ENCODE results near the gene NDST3. TPM values are rescaled to one million over a fixed set of nuclear protein-coding genes. Genes with fewer than 3 reads are reported as not detected.

NDST3 gene
- polyA plus RNA-seq, 3 donors = 3.1 to 5.2 (median 3.8) TPM

DNA sequence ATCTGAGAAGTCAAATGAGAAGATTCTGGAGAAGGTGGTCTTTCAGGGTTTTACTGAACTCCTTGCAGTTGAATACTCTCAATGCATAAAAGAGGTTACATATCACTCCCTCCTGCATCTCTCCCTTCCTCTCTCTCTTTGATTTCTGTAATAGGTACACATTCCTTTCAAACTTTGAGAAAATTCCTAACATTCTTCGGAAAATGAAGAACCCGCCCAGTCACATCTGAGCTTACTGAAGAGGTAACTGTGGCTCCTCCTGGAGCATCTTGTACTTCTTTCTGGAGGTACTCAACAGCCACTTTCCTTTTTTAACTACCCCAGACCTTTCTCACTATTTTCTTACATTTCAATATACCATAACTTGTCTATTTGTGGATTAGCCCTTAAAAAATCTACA is 24.7 kb downstream of the NDST3 start:
- no peak for DNase-seq (ENCODE audit: extremely low read depth in 1 of 11, low read depth in 9 of 11, low spot score in 4 of 11)

DNA sequence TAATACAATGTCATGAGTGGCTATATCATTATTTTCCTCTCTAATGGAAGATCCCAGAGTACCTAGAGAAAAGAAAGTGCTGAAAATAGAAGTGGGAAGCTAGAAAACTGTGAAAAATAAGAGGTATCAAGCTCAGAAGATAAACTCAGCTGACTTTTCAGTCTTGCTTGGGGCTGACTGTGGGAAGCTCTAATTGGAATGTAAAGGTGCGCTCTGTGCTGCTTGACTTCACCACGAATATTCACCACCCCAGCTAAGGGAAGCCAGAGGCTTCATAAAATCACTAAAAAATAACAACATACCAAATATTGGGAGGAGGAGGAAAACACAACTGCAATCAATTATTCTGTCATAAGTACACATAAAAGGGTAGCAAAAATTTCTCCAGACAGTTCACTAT is 25.1 kb downstream of the NDST3 start:
- DNase-seq (ENCODE audit: extremely low read depth in 1 of 11, low read depth in 9 of 11, low spot score in 4 of 11) = no peak

GRCh38 chr4:118076958-118077766 is 42.9 kb downstream of the NDST3 start:
- DNase-seq (ENCODE audit: extremely low read depth in 1 of 11, low read depth in 9 of 11, low spot score in 4 of 11) = no peak

DNA sequence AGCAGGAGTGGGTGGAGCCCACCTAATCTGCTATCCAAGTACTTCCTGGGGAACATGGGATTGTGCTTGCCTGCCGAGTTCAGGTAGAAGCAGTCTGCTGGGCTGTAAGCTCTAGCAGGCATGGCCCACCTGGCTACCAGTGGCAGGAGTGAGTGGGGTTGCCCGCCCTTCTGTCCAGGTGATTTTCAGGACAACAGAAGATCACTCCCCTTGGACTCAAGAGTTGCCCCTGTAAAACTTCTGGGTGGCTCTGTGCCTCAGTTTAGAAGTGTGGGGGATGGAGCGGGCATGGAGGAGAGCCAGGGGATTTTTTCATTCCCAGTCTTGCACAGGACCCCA is 43.5 kb downstream of the NDST3 start:
- no peak for DNase-seq (ENCODE audit: extremely low read depth in 1 of 11, low read depth in 9 of 11, low spot score in 4 of 11)

DNA sequence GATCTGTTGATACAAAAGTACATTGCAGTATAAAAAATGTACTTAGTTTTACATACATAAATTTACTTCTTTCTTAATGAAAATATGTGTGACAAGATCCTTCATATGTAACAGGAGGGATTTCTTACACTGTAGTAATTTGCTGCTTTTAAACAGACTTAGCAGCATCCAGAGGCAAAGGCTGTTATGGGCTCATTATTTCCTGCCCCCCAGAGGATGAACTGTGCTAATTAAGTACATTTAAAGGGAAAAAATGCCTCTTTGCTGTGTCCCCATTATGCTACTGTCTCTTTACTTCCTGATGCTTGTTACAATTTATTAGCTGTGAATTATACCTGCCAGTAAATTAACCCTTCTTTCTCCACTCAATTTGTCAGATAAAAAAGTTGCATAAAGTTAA is 47.1 kb downstream of the NDST3 start:
- DNase-seq (ENCODE audit: extremely low read depth in 1 of 11, low read depth in 9 of 11, low spot score in 4 of 11) = no peak

- no peak for DNase-seq (ENCODE audit: extremely low read depth in 1 of 11, low read depth in 9 of 11, low spot score in 4 of 11)
Measured at GRCh38 chr4:118082182-118082581, 47.9 kb downstream of the NDST3 start.

GRCh38 chr4:118085700-118086099 is 51.4 kb downstream of the NDST3 start:
- DNase-seq (ENCODE audit: extremely low read depth in 1 of 11, low read depth in 9 of 11, low spot score in 4 of 11) = no peak

DNA sequence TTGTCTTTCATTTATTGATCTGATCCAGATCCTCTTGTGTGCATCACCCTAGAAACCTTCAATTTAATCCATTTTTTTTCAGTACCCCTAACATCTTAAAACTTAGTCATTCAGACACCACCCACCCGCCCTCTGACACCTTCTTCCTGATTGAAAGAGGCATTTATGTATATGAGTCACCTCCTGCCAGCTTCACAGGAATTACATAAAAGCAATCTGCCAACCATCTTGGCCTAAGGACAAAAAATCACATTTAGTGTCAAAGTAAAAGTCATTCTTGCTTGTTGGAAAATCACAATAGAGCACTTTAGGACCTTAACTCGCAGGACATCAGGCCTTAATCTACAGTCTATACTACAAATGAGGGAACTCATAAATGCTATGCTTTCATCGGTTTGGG is 52.1 kb downstream of the NDST3 start:
- DNase-seq (ENCODE audit: extremely low read depth in 1 of 11, low read depth in 9 of 11, low spot score in 4 of 11) = no peak

GRCh38 chr4:118087366-118087765 is 53.1 kb downstream of the NDST3 start:
- no peak for DNase-seq (ENCODE audit: extremely low read depth in 1 of 11, low read depth in 9 of 11, low spot score in 4 of 11)

GRCh38 chr4:118099106-118099505 is 64.8 kb downstream of the NDST3 start:
- DNase-seq (ENCODE audit: extremely low read depth in 1 of 11, low read depth in 9 of 11, low spot score in 4 of 11) = no peak

DNA sequence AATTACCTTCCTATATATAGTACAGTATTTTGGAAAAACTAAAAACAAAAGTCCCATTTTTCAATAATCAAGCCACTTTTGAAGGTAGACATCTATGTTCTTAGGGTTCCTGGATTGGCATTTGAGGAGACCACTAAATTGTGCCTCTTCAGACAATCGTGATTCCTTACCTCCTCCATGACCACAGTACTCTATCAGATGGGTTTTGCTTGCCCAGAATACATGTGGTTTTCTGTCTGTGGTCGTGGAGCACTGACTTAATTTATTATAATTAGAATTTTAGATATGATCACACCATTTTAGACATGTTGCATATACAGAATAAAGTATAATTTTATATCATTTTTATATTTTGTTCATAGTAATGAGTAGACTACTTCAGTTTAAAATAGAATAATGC is 67.9 kb downstream of the NDST3 start:
- no peak for DNase-seq (ENCODE audit: extremely low read depth in 1 of 11, low read depth in 9 of 11, low spot score in 4 of 11)

- no peak for DNase-seq (ENCODE audit: extremely low read depth in 1 of 11, low read depth in 9 of 11, low spot score in 4 of 11)
Measured at GRCh38 chr4:118112117-118113046, 78.1 kb downstream of the NDST3 start.

DNA sequence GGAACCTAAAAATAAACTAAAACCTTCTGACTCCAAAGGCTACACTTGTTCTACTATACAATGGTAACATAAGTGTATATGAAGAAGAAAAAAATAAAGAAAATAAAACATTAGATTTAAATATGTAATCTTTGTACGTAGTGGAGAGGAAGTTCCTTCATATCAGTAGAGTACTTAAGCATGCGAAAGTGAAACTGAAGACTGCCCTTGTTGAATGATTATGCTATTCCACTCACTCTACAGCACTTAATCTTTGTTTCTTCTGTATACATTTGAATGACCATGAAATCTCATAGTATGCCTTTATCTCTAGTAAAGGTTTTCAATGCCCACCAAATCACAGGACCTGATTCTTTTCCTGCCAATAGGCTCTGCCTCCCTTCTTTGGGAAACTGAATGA is 78.9 kb downstream of the NDST3 start:
- DNase-seq (ENCODE audit: extremely low read depth in 1 of 11, low read depth in 9 of 11, low spot score in 4 of 11) = no peak

GRCh38 chr4:118114720-118115119 is 80.4 kb downstream of the NDST3 start:
- no peak for DNase-seq (ENCODE audit: extremely low read depth in 1 of 11, low read depth in 9 of 11, low spot score in 4 of 11)

DNA sequence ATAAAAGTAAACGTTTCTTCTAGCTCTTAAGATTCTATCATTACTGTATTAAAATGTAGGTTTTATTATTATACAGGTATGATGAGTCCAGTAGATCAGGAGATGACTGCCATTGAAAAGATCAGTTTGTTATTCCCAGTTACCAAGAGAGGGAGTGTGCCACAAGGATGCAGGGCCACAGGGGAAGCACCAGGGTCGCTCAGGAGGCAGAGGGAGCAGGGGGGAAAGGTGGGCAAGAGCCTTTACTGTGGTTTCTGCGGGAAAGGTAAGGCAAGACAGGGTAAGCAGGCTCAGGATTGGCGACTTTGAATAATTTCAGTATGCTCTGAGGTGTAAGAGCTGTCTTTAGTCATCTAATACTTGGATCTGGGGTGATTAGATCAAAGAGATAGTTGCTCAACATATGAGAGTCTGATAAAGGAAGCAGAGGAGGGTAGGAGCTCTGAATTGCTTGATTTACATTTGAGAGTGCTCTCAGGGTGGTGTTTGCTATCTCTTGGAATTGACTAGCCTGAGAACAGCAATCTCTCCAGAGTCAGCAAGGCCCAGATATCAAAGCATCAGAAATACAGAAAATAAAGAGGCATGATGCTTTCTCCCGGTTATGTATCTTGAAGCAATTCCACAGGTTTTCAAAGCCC is 86.0 kb downstream of the NDST3 start:
- no peak for DNase-seq (ENCODE audit: extremely low read depth in 1 of 11, low read depth in 9 of 11, low spot score in 4 of 11)

DNA sequence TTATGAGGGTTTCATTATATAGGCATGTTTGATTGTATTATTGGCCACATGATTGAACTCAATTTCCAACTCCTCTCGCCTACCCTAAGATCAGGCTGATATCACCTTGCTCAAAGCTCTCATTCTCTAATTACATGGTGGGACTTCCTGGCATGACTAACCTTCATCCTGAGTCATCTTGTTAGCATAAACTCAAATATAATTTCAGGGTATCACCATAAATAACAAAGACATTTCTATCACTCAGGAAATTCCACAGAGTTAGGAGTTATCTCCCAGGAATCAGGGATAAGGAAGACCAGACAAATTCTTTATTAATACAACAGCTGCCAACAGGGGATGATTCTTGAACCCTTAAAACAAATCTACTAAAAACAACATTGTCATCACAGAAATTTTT is 90.7 kb downstream of the NDST3 start:
- DNase-seq (ENCODE audit: extremely low read depth in 1 of 11, low read depth in 9 of 11, low spot score in 4 of 11) = no peak

DNA sequence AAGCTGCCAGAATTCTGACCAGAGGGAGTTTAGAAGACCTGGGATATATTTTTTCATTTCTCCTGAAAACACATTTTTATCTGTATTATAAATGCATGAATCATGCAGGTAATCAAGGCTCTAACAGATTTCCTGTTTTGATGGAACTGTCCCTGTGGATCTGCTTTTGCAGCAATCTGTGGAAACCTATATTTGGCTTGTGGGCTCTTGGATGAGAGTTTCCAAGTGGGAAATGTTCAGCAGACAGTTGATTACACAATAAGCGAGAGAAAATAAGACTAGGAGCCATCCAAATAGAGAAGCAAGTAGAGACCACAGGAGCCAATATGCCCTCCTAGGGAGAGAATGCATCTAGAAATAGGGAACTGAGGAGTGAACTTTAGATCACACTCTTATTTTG is 105.0 kb downstream of the NDST3 start:
- no peak for DNase-seq (ENCODE audit: extremely low read depth in 1 of 11, low read depth in 9 of 11, low spot score in 4 of 11)

DNA sequence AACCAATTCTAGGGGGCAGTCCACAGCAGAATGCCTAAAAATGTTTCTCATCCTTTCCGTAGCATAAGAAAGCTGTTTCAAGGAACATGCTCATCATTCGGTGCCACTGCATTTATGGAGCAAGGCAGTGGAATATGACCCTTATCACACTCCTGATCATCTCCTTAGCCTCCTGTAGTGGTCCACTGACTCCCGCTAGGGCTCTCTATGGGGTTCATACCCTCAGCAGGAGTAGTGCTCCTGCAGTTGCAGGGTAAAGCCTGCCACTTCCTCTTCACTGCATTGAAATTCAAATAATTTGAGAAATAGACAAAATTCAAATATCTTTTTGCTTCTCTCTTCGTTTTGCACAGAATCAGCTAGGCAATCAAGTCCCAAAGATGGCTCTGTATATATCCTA is 107.0 kb downstream of the NDST3 start:
- DNase-seq (ENCODE audit: extremely low read depth in 1 of 11, low read depth in 9 of 11, low spot score in 4 of 11) = no peak

GRCh38 chr4:118154649-118155048 is 120.4 kb downstream of the NDST3 start:
- DNase-seq (ENCODE audit: extremely low read depth in 1 of 11, low read depth in 9 of 11, low spot score in 4 of 11) = no peak

DNA sequence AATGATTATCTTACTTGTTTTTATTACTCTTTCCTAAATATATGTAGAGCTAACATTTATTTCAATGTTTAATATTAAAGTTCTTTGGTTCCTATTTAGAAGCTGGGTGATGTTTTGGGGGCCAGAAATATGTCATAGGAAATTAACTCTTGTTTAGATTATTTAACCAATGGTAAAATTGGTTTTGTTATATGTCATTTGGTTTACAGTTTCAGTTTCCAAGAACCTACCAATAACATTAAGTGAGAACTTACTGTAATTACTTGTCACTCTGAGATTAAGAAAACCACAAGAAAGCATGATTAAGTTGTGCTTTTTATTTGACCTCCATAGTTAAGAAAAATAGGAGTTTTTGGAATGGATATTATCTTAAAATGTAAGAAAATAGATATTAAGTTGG is 121.2 kb downstream of the NDST3 start:
- DNase-seq (ENCODE audit: extremely low read depth in 1 of 11, low read depth in 9 of 11, low spot score in 4 of 11) = no peak
